GM18951 (cell line): Measurements from ENCODE around the gene GBP2.
"Not testable (repeated sequence)": the region's sequence is repeated elsewhere in the genome, so short reads cannot be mapped to it uniquely, and the experiment has no call there.

Source experiments
- POLR2A ChIP-seq: IDR thresholded peaks from 4 replicates; pipeline ENCODE4 v1.6.1; 2011; ENCODE audit warnings: mild to moderate bottlenecking; ENCODE audit not compliant: insufficient read length, insufficient read depth; ENCODE audit errors: extremely low read depth
- in situ Hi-C: fragments of 300-500 bp; cut with MboI; formaldehyde crosslinking; loops from one replicate; pipeline ENCODE4 v1.12.0; 2022; ENCODE audit warnings: low sequenced_read_pairs, mixed read lengths, inconsistent platforms; ENCODE audit not compliant: unreplicated experiment

Gene GBP2

GRCh38 chr1:89147678-89148658 lies 22.1 kb upstream of the GBP2 start:
- in situ Hi-C loops = no loop called here
- no peak for TF ChIP-seq POLR2A

DNA sequence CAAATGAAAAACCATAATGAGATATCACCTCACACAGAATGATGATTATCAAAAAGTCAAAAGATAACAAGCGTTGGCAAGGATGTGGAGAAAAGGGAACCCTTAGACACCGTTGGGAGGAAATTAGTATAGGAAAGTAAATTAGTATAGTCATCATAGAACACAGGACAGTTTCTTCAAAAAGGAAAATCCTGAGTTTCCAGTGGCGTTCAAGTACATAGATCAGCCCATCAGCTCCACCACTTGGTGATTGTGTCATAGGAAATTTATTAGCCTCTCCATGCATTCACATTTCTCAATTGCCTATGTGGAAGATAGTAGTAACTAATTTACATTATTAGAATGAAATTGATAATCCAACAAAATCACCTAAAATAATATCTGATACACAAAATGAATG lies 20.8 kb upstream of the GBP2 start:
- TF ChIP-seq POLR2A = no peak
- in situ Hi-C loops = no loop called here

- in situ Hi-C loops = no loop called here
- no peak for TF ChIP-seq POLR2A
Measured at GRCh38 chr1:89143484-89143883, 17.6 kb upstream of the GBP2 start.

DNA sequence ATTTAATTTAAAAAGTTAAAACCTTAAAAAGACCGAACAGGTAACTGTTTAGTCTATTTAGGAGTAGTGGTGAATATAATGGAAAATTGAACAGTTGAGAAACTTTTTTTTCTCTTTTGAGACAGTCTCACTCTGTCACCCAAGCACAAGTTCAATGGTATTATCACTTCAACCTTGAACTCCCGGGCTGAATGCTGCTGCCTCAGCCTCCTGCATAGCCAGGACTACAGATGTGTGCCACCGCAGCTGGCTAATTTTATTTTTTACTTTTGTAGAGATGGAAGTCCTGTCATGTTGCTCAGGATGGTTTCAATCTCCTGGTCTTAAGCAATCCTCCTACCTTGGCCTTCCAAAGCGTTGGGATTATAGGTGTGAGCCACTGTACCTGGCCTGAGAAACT lies 16.2 kb upstream of the GBP2 start:
- no peak for TF ChIP-seq POLR2A
- in situ Hi-C loops = no loop called here

DNA sequence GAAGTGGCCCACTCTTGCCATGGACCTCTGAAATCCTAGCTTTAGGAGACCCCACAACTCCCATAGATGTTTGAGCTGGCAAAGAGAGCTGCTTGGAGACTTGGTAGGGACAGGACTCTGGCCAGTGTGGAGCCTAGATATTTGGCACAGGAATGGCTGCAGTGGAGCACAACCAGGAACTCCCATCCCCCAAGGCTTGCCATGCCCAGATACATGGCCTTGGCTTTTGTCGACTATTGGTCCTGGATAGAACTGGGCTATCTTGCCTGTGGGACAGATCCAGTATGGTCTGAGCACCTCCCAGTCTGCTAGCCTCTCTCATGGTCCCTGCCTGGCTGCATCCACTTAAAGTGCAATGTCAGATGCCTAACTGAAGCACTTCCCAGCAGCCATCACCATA lies 7.8 kb upstream of the GBP2 start:
- in situ Hi-C loops = no loop called here
- no peak for TF ChIP-seq POLR2A

- TF ChIP-seq POLR2A = no peak
- in situ Hi-C loops = no loop called here
Measured at GRCh38 chr1:89130716-89131115, 4.8 kb upstream of the GBP2 start.

DNA sequence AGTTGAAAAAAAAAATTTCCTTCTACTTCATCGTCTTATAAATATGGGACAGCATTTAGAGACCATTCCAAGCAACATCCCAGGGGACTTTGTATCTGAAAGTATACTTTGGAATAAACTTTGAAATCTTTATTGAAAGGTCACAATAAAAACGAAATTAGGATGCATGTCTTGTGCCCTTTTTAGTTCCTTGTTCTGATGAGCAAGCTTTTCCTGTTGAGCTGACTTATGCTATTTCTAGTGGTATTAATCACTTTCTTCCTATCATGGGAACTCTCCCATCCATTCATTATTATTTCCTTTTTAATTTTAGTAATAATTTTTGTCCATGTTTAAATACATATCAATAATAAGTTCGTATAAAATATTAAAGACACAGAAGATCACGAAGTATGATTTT lies 4.0 kb upstream of the GBP2 start:
- no peak for TF ChIP-seq POLR2A

GRCh38 chr1:89128003-89128458 lies 2.1 kb upstream of the GBP2 start:
- in situ Hi-C loops = not testable (repeated sequence)

More for the DNA sequence above, 4.0 kb upstream of the GBP2 start:
- in situ Hi-C loops = no loop called here

GRCh38 chr1:89126602-89127565 lies 970 bp upstream of the GBP2 start:
- in situ Hi-C loops = not testable (repeated sequence)

GRCh38 chr1:89125240-89125912 lies 538 bp downstream of the GBP2 start:
- in situ Hi-C loops = no loop called here
- TF ChIP-seq POLR2A = no peak

DNA sequence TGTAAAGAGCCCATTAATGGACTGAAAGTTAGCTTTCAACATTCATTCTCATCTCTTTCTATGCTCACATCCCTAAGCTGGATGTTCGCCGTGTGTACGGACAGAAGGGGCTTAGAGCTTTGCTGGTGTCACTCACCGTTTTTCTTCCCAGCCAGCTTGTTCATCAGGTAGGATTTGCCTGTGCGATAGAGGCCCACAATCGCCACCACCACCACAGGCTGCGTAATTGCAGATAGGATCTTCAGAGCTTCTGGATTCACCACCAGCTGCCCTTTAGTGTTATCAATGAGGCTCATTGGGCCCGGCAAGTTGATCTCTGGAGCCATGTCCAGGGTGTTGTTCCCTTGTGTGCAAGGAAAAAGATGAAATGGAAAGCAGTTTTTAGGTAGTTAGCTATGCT lies 4.3 kb downstream of the GBP2 start:
- no peak for TF ChIP-seq POLR2A
- in situ Hi-C loops = no loop called here

DNA sequence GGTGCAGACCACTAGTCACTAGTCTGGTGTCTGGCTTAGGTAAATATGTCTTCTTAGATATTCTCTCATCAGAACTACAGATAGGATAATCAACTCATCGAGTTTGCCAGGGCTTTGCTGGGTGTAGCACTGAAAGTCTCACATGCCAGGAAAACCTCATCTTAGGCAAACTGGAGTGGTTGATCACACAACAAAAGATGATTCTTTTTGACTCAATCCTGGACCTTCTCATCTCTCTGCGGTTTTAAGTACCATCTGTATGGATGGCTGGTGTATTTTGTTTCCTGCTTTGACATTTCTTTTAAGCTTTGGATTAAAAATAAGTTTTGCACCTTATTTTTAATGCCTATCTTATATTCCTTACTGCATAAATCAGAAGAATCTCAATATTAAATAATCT lies 11.3 kb downstream of the GBP2 start:
- in situ Hi-C loops = no loop called here
- no peak for TF ChIP-seq POLR2A

DNA sequence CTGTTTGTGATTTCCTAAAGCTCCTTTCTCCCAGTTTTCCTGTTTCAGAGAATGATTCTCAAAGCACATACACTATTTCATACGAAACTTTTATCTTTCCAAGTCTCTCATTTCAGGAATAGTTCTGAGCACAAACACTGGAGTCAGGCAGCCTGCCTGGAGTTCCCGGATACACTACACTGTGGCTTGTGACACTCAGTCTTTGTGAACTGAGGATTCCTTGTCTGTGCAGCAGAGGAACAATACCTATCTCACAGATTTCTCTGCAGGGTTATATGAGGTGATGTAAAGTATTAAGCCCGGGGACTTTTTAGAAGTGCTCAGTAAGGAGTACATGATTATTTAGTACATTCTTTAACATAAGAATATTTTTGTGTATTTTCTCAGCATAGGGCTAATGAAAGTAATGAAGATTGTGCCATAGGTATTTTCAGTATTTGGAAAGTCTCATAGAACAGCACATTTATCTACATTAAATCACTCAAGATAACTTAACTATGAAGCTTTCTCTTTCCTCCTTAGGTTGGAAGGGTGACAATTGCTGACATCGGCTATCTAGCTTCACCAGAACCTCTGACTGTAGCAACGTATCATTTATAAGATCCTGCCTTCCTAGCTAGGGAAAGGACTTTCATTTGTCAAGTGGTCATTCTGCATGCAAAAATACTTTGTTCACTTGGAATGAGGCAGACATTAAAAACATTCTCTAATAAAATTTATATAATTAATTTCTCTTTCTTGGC lies 12.9 kb downstream of the GBP2 start:
- in situ Hi-C loops = no loop called here
- TF ChIP-seq POLR2A = no peak

GRCh38 chr1:89104687-89105086 lies 21.2 kb downstream of the GBP2 start:
- in situ Hi-C loops = no loop called here
- TF ChIP-seq POLR2A = no peak
